CD14-positive monocyte (primary cell): ENCODE results near the gene CYB561D1. TPM values are rescaled to one million over a fixed set of nuclear protein-coding genes. Genes with fewer than 3 reads are reported as not detected.

Experiments used
- DNase-seq, 3 donors: peaks; one replicate each; pipeline ENCODE4 v3.0.0-alpha.2; 2011 to 2022
- H2AFZ ChIP-seq: 2 replicates; pipeline ENCODE4 v1.6.0; 2012; ENCODE audit warnings: mild to moderate bottlenecking, low read depth, low read length, inconsistent platforms; ENCODE audit not compliant: insufficient read depth, poor library complexity, severe bottlenecking
- H3K27ac ChIP-seq, 2 donors: 1 replicate in 1 of 2; 2 replicates in 1 of 2; pipeline ENCODE4 v1.5.1; 2012 to 2013; ENCODE audit warnings: low read length in 2 of 2, control low read depth in 1 of 2, inconsistent platforms in 1 of 2, low read depth in 1 of 2, mild to moderate bottlenecking in 1 of 2
- H3K27me3 ChIP-seq, 2 donors: one replicate each; pipeline versions ENCODE4 v1.6.0 to v1.6.1; 2011 to 2013; ENCODE audit warnings: low read length in 2 of 2; ENCODE audit not compliant: control insufficient read depth in 2 of 2, insufficient read depth in 2 of 2
- H3K36me3 ChIP-seq, 2 donors: replicated peaks in 1 of 2; 1 replicate in 1 of 2; 2 replicates in 1 of 2; pipeline versions ENCODE4 v1.5.1 to v1.6.1; 2012 to 2013; ENCODE audit warnings: low read length in 2 of 2, control low read depth in 1 of 2, inconsistent platforms in 1 of 2, mild to moderate bottlenecking in 1 of 2; ENCODE audit not compliant: insufficient read depth in 2 of 2, control insufficient read depth in 1 of 2
- H3K4me1 ChIP-seq, 2 donors: 1 replicate in 1 of 2; 2 replicates in 1 of 2; pipeline versions ENCODE4 v1.5.1 to v1.6.1; 2012 to 2013; ENCODE audit warnings: low read length in 2 of 2, control low read depth in 1 of 2, inconsistent platforms in 1 of 2, mild to moderate bottlenecking in 1 of 2, moderate library complexity in 1 of 2; ENCODE audit not compliant: insufficient read depth in 2 of 2, control insufficient read depth in 1 of 2
- H3K4me2 ChIP-seq: replicated peaks from 2 replicates; pipeline ENCODE3; 2012; ENCODE audit warnings: low read length, moderate library complexity, mild to moderate bottlenecking; ENCODE audit not compliant: poor library complexity, severe bottlenecking; ENCODE audit errors: extremely low read depth
- H3K4me3 ChIP-seq, 3 experiments: fragments of 200-600 bp in 1 of 3; sonication (generic) in 1 of 3; replicated peaks in 1 of 3; 1 replicate in 2 of 3; 2 replicates in 1 of 3; pipeline ENCODE4 v1.5.1; 2011 to 2013; ENCODE audit warnings: low read length in 3 of 3, mild to moderate bottlenecking in 3 of 3, control low read depth in 2 of 3, low read depth in 2 of 3, inconsistent platforms in 1 of 3, moderate library complexity in 1 of 3
- H3K79me2 ChIP-seq: 2 replicates; pipeline ENCODE4 v1.6.0; 2012; ENCODE audit warnings: mild to moderate bottlenecking, control low read depth, inconsistent platforms, low read length, moderate library complexity; ENCODE audit not compliant: insufficient read depth
- H3K9ac ChIP-seq: 2 replicates; pipeline ENCODE4 v1.6.0; 2017; ENCODE audit warnings: low read length, mild to moderate bottlenecking; ENCODE audit not compliant: insufficient read depth, poor library complexity, severe bottlenecking
- H3K9me3 ChIP-seq, 2 donors: replicated peaks in 1 of 2; 1 replicate in 1 of 2; 2 replicates in 1 of 2; pipeline versions ENCODE4 v1.5.1 to v1.6.1; 2012 to 2013; ENCODE audit warnings: low read length in 2 of 2, control low read depth in 1 of 2; ENCODE audit not compliant: control insufficient read depth in 1 of 2, insufficient read depth in 1 of 2
- H4K20me1 ChIP-seq: 2 replicates; pipeline ENCODE4 v1.6.0; 2012; ENCODE audit warnings: mild to moderate bottlenecking, low read length, control low read depth, moderate library complexity; ENCODE audit not compliant: insufficient read depth
- H3K27ac Mint-ChIP-seq, 7 donors: one replicate each; pipeline ENCODE4 v1.8.0; 2020; ENCODE audit warnings: mild to moderate bottlenecking in 7 of 7, mixed read lengths in 7 of 7, moderate library complexity in 6 of 7, inconsistent platforms in 2 of 7
- H3K27me3 Mint-ChIP-seq, 3 donors: one replicate each; pipeline ENCODE4 v1.8.0; 2021 to 2022; ENCODE audit warnings: low read depth in 3 of 3, mild to moderate bottlenecking in 3 of 3, mixed read lengths in 3 of 3, moderate library complexity in 3 of 3, inconsistent platforms in 1 of 3
- H3K36me3 Mint-ChIP-seq, 2 donors: one replicate each; pipeline ENCODE4 v1.8.0; 2020; ENCODE audit warnings: mixed read lengths in 2 of 2, inconsistent platforms in 1 of 2, mild to moderate bottlenecking in 1 of 2
- H3K4me1 Mint-ChIP-seq: one replicate; pipeline ENCODE4 v1.8.0; 2020; ENCODE audit warnings: mild to moderate bottlenecking, mixed read lengths
- H3K4me3 Mint-ChIP-seq, 2 donors: one replicate each; pipeline ENCODE4 v1.8.0; 2020; ENCODE audit warnings: mild to moderate bottlenecking in 2 of 2, mixed read lengths in 2 of 2, moderate library complexity in 1 of 2
- H3K9me3 Mint-ChIP-seq, 7 donors: one replicate each; pipeline ENCODE4 v1.8.0; 2020 to 2022; ENCODE audit warnings: mixed read lengths in 7 of 7, mild to moderate bottlenecking in 6 of 7, moderate library complexity in 6 of 7, inconsistent platforms in 2 of 7
- WGBS: methylation state at CpG from one replicate; pipeline ENCODE4 v1.1.5; 2013; ENCODE audit warnings: missing lambda C conversion rate; ENCODE audit not compliant: insufficient coverage; 5-methylcytosine and 5-hydroxymethylcytosine counted together
- intact Hi-C, 2 donors: fragments of 100-400 bp; cut with micrococcal nuclease; formaldehyde crosslinking; loops; one replicate each; pipeline versions ENCODE4 v1.15.0 to v1.15.1; 2023
- polyA plus RNA-seq, 3 donors: library from polyadenylated mRNA; depleted of rRNA in 1 of 3; unstranded in 2 of 3; stranded (reverse) in 1 of 3; fragments of 300-500 nt in 2 of 3; fragments of >200 nt in 1 of 3; fragmentation: Illumina TruSeq in 2 of 3; gene quantifications; 1 replicate in 2 of 3; 2 replicates in 1 of 3; pipeline ENCODE4 v1.2.3, GENCODE V29; 2012 to 2021
- TF ChIP-seq, protein P1 (sequence below): fragments of 200-600 bp; IDR thresholded peaks from one replicate; pipeline ENCODE4 v1.8.0; 2022; ENCODE audit warnings: antibody characterized with exemption, mild to moderate bottlenecking

Gene CYB561D1
- polyA plus RNA-seq, 3 donors = 1.4 to 13.2 (median 4.2) TPM

DNA sequence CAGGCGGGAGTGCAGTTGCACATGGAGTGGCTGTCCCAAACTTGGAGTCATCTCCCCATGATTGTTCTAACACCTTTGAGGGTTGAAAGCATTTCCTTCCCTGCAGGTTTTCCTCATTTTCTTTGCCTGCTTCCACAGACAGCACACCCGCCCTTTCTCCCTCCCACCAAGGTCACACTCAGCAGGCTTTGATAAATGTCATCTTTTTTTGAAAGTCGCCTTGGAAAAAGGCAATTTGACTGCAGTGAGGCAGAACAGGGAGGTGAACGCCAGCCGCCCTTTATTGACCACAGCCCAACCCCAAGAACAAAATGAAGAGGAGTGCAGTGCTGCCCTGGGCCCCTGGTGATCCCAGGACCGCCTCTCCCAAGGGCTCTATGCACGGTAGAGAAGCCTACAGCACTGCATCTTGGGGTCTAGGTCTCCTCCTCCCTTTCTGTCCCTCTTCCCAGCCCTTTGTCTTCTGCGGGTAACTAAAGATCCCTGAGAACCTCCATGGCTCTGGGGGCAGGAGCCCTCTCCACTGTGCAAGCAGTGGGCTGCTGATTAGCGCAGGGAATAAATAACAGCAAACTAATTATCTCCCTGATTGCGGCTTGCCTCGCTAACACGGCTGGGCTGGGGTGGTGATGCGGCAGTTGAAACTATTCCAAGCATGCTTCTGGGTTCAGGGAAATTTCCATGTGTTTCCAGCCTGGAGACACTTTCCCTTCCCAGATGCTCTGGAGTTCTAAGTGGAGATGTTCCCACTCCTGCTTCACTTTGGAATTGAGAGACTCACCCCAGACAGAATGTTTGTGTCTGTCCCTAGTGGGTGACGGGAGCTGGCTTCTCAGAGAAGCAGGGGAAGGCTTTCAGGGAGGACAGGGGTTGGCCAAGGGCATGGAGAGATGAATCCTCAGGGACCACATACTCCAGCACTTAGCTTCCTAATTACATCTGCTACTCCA lies 27.4 kb downstream of the CYB561D1 start:
- Histone ChIP-seq H3K4me1 (no peaks in the 10 kb centered on the region), H2AFZ (no peak overlapping the region), H4K20me1 (no peaks in the 10 kb centered on the region), H3K36me3 (no peaks in the 10 kb centered on the region), H3K9me3 (no peaks in the 10 kb centered on the region), H3K27me3 (no peaks in the 10 kb centered on the region), H3K4me3 (no peak overlapping the region), H3K79me2 (no peaks in the 10 kb centered on the region), H3K9ac (no peak overlapping the region), H3K4me2 (no peak overlapping the region), H3K27ac (no peak overlapping the region)
- peaks cover 0 to 3% (median 0%) of the 10 kb centered on the region in 7 donors for H3K9me3 Mint-ChIP-seq
- no peaks in the 10 kb centered on the region for H3K36me3 Mint-ChIP-seq
- peaks cover 4 to 7% (median 5%) of the 10 kb centered on the region in 3 donors for H3K27me3 Mint-ChIP-seq
- no peak overlapping the region for H3K4me3 Mint-ChIP-seq
- H3K27ac Mint-ChIP-seq = no peak overlapping the region
- H3K4me1 Mint-ChIP-seq = peaks cover 2% of the 10 kb centered on the region
- WGBS = 100% methylated on average over 6 of the region's 14 CpGs
- DNase-seq = no peak
- TF ChIP-seq, protein P1, sequence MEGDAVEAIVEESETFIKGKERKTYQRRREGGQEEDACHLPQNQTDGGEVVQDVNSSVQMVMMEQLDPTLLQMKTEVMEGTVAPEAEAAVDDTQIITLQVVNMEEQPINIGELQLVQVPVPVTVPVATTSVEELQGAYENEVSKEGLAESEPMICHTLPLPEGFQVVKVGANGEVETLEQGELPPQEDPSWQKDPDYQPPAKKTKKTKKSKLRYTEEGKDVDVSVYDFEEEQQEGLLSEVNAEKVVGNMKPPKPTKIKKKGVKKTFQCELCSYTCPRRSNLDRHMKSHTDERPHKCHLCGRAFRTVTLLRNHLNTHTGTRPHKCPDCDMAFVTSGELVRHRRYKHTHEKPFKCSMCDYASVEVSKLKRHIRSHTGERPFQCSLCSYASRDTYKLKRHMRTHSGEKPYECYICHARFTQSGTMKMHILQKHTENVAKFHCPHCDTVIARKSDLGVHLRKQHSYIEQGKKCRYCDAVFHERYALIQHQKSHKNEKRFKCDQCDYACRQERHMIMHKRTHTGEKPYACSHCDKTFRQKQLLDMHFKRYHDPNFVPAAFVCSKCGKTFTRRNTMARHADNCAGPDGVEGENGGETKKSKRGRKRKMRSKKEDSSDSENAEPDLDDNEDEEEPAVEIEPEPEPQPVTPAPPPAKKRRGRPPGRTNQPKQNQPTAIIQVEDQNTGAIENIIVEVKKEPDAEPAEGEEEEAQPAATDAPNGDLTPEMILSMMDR = no peak
- intact Hi-C loops = loop anchor here in 1 of 2 donors (10.0 kb wide), 1 partner anchor 86 kb away; no protein-coding TSS in a partner anchor

DNA sequence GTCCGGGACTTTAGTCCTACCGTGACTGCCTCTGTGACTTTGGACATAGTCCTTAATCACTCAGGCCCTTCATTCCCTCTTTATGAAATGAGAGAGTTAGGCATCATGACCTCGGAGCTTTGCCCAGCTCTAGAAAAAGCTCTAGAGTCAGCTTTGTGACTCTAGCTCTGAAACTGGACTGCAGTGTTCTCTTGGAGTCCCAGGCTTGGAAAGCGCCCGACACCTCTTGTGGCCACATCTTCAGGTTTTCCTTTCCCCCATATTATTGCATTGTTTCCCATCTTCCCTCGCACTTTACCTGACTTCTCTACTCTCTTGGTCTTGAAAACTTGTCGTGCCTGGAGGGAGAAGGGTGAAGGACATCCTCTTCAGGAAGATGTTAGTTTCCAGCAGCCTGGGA lies 28.1 kb downstream of the CYB561D1 start:
- peaks cover 2% of the 10 kb centered on the region for H3K4me1 Mint-ChIP-seq
- intact Hi-C loops = loop anchor here in 1 of 2 donors (10.0 kb wide), 1 partner anchor 87 kb away; no protein-coding TSS in a partner anchor
- no peak for DNase-seq
- H3K4me2 ChIP-seq = no peak overlapping the region
- H3K36me3 Mint-ChIP-seq = no peaks in the 10 kb centered on the region
- no peaks in the 10 kb centered on the region for H3K9me3 ChIP-seq
- no peak overlapping the region for H3K4me3 Mint-ChIP-seq
- H3K4me3 ChIP-seq = no peak overlapping the region
- peaks cover 0 to 3% (median 0%) of the 10 kb centered on the region in 7 donors for H3K9me3 Mint-ChIP-seq
- no peaks in the 10 kb centered on the region for H3K36me3 ChIP-seq
- H3K79me2 ChIP-seq = no peaks in the 10 kb centered on the region
- no peaks in the 10 kb centered on the region for H3K4me1 ChIP-seq
- TF ChIP-seq, protein P1 = no peak
- no peak overlapping the region for H2AFZ ChIP-seq
- H3K27me3 Mint-ChIP-seq = peaks cover 4 to 6% (median 5%) of the 10 kb centered on the region in 3 donors
- WGBS = no CpG with 5 or more reads among the region's 7 CpGs
- no peak overlapping the region for H3K27ac Mint-ChIP-seq
- H3K27ac ChIP-seq = no peak overlapping the region
- H4K20me1 ChIP-seq = no peaks in the 10 kb centered on the region
- H3K27me3 ChIP-seq = no peaks in the 10 kb centered on the region
- no peak overlapping the region for H3K9ac ChIP-seq
